Central memory CD8-positive, alpha-beta T cell (primary cell): ENCODE data around the gene FPR3.

ENCODE experiments used
- ATAC-seq: fragments of 150-1000 bp; cut with Tn5 transposase; replicated peaks from 2 replicates; pipeline ENCODE4 v1.10.0; 2022; ENCODE audit warnings: mild to moderate bottlenecking, moderate FRiP score, moderate number of reproducible peaks; ENCODE audit not compliant: poor library complexity, severe bottlenecking; ENCODE audit errors: extremely low read depth
- DNase-seq, 2 donors: peaks; one replicate each; pipeline ENCODE4 v3.0.0; 2021; ENCODE audit warnings: low spot score in 2 of 2
- H3K27ac Mint-ChIP-seq: one replicate; pipeline ENCODE4 v1.8.0; 2022; ENCODE audit warnings: low read depth, mild to moderate bottlenecking, moderate library complexity, mixed read lengths
- H3K27me3 Mint-ChIP-seq: one replicate; pipeline ENCODE4 v1.8.0; 2022; ENCODE audit warnings: mixed read lengths
- H3K36me3 Mint-ChIP-seq: one replicate; pipeline ENCODE4 v1.8.0; 2022; ENCODE audit warnings: mild to moderate bottlenecking, moderate library complexity, mixed read lengths; ENCODE audit not compliant: insufficient read depth
- H3K4me1 Mint-ChIP-seq: one replicate; pipeline ENCODE4 v1.8.0; 2022; ENCODE audit warnings: mixed read lengths
- H3K4me3 Mint-ChIP-seq: one replicate; pipeline ENCODE4 v1.8.0; 2022; ENCODE audit warnings: mild to moderate bottlenecking, moderate library complexity, mixed read lengths
- H3K9me3 Mint-ChIP-seq: one replicate; pipeline ENCODE4 v1.8.0; 2022; ENCODE audit warnings: mixed read lengths

FPR3 gene

GRCh38 chr19:51786646-51787494 lies 8.1 kb upstream of the FPR3 start:
- DNase-seq: no peak
- no peaks in the 10 kb centered on the region for H3K9me3 Mint-ChIP-seq
- no peak for ATAC-seq
- H3K4me1 Mint-ChIP-seq: no peaks in the 10 kb centered on the region
- H3K27me3 Mint-ChIP-seq: no peaks in the 10 kb centered on the region
- H3K4me3 Mint-ChIP-seq: no peak overlapping the region
- no peak overlapping the region for H3K27ac Mint-ChIP-seq
- H3K36me3 Mint-ChIP-seq: no peaks in the 10 kb centered on the region

DNA sequence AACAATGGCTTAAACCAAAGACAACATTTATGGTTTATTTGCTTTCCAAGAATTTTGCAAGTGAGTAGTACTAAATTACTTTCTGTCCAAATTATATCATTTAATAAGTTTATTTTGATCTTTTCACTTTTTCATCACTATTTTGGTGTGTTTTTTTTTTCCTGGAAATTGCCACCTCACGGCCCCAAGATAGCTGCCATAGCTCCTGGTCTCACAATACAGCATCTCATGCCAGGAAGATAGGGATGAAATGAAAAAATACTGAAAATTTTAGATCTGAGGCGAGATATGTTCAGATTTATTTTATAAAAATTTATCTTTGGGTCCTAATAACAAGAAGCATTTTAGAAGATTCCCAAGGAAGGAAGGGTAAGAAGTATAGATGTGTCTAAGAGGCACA lies 6.9 kb upstream of the FPR3 start:
- H3K9me3 Mint-ChIP-seq: no peaks in the 10 kb centered on the region
- ATAC-seq (no peak), DNase-seq (no peak)
- no peaks in the 10 kb centered on the region for H3K4me1 Mint-ChIP-seq
- H3K27me3 Mint-ChIP-seq: no peaks in the 10 kb centered on the region
- H3K4me3 Mint-ChIP-seq: no peak overlapping the region
- H3K36me3 Mint-ChIP-seq: no peaks in the 10 kb centered on the region
- H3K27ac Mint-ChIP-seq: no peak overlapping the region

DNA sequence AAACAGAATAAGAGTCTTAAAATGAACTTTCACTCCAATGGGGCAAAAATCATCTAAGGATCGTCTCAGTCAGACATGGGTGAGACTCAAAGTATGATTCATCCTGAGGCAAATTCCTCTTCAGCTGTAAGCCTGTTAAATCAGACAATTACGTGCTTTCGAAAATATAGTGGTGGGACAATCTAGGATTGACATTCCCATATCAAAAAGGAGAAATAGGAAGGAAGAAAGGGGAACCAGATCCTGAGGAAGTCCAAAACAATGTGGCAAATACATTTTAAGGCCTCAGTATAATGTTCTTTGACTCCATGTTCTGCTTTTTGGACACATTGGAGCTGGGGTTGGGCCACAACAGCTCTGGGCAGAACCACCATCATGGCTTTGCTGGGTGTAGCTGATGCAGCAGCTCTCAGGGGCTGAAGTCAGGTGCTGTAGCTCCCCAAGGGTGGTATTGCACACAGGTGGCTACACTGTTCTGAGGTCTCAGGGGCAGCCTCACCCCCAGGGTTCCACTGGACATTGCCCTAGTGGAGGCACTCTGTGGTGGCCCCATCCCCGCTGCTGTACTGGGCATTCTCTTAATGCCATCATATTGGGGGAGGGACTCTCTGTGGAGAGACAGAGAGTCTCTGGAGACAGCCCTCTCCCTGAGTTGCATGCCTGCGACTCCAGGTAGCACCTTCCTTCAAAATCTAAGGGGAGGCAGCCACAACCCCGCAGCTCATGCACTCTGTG lies 5.7 kb upstream of the FPR3 start:
- Mint-ChIP-seq H3K27me3 (no peaks in the 10 kb centered on the region), H3K27ac (no peak overlapping the region), H3K9me3 (no peaks in the 10 kb centered on the region), H3K36me3 (no peaks in the 10 kb centered on the region), H3K4me3 (no peak overlapping the region), H3K4me1 (no peaks in the 10 kb centered on the region)
- ATAC-seq (no peak), DNase-seq (no peak)

GRCh38 chr19:51792932-51793331 lies 2.0 kb upstream of the FPR3 start:
- H3K4me3 Mint-ChIP-seq: no peak overlapping the region
- H3K27me3 Mint-ChIP-seq: peaks cover 19% of the 10 kb centered on the region
- ATAC-seq (no peak), DNase-seq (no peak)
- H3K36me3 Mint-ChIP-seq: peaks cover 2% of the 10 kb centered on the region
- H3K27ac Mint-ChIP-seq: no peak overlapping the region
- no peaks in the 10 kb centered on the region for H3K4me1 Mint-ChIP-seq
- peaks cover 16% of the 10 kb centered on the region for H3K9me3 Mint-ChIP-seq

DNA sequence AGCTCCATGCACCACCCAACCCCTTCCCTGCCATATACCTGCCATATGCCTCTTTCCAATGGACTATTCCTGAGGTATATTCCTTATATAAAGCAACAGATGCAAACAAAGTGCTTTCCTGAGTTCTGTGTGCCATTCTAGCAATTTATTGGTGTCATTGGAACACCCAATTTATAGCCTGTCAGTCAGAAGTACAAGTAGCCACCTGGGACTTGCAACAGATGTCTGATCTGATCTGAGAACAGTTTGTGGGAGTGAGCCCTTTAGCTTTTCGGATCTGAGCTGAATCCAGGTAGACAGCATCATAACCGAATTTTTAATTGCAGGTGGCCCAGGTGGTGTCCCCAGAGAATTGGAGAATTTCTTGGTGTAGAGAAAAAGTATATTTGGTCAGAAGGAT lies 963 bp upstream of the FPR3 start:
- Mint-ChIP-seq H3K9me3 (peaks cover 21% of the 10 kb centered on the region), H3K27ac (no peak overlapping the region)

GRCh38 chr19:51796195-51796679 lies 1.3 kb downstream of the FPR3 start:
- Mint-ChIP-seq H3K4me3 (no peak overlapping the region), H3K36me3 (peaks cover 2% of the 10 kb centered on the region), H3K4me1 (no peaks in the 10 kb centered on the region), H3K9me3 (peaks cover 30% of the 10 kb centered on the region), H3K27me3 (peaks cover 33% of the 10 kb centered on the region), H3K27ac (no peak overlapping the region)
- ATAC-seq (no peak), DNase-seq (no peak)

More for the DNA sequence above, 963 bp upstream of the FPR3 start:
- Mint-ChIP-seq H3K4me3 (no peak overlapping the region), H3K36me3 (peaks cover 2% of the 10 kb centered on the region), H3K4me1 (no peaks in the 10 kb centered on the region), H3K27me3 (peaks cover 19% of the 10 kb centered on the region)
- no peak for ATAC-seq
- no peak for DNase-seq

DNA sequence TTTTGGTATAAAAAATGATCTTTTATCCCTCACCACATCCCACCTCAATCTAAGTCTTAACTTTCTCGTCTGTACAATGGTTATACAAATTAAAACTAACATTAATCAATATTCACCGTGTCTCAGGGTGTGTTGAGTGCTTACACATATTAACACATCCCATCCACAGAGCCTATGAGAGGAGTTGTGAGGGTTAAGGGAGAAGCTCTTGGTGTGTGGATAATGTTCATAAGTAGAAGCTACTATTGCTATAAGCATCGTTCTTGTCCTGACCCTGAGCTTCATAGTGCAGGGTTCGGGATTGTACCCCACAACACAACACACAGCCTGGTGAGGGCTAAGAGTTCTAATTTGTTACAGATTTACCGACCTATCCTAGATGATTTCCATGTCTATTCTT lies 2.5 kb downstream of the FPR3 start:
- no peak for ATAC-seq
- Mint-ChIP-seq H3K27ac (no peak overlapping the region), H3K9me3 (peaks cover 30% of the 10 kb centered on the region), H3K36me3 (peaks cover 2% of the 10 kb centered on the region), H3K4me3 (no peak overlapping the region), H3K4me1 (no peaks in the 10 kb centered on the region), H3K27me3 (peaks cover 33% of the 10 kb centered on the region)
- DNase-seq: no peak

DNA sequence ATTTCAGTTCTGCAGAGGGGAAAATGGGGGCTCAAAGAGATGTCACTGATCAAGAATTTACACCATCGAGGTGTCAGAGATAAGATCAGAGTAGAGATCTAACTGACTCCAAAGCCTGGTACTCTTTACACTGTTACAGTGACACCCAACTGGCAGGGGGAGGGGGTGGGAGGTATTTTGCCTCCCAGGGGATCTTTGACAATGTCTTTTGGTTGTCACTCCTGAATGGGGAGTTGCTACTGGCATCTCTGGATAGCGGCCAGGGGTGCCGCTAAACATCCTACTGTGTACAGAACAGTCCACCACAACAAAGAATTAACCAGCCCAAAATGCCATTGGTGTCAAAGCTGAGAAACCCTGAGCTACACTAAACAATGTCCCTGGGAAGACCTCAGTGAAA lies 3.1 kb downstream of the FPR3 start:
- Mint-ChIP-seq H3K27me3 (peaks cover 33% of the 10 kb centered on the region), H3K9me3 (peaks cover 31% of the 10 kb centered on the region), H3K4me1 (no peaks in the 10 kb centered on the region), H3K4me3 (no peak overlapping the region), H3K36me3 (peaks cover 2% of the 10 kb centered on the region), H3K27ac (no peak overlapping the region)
- ATAC-seq: no peak
- DNase-seq: no peak

DNA sequence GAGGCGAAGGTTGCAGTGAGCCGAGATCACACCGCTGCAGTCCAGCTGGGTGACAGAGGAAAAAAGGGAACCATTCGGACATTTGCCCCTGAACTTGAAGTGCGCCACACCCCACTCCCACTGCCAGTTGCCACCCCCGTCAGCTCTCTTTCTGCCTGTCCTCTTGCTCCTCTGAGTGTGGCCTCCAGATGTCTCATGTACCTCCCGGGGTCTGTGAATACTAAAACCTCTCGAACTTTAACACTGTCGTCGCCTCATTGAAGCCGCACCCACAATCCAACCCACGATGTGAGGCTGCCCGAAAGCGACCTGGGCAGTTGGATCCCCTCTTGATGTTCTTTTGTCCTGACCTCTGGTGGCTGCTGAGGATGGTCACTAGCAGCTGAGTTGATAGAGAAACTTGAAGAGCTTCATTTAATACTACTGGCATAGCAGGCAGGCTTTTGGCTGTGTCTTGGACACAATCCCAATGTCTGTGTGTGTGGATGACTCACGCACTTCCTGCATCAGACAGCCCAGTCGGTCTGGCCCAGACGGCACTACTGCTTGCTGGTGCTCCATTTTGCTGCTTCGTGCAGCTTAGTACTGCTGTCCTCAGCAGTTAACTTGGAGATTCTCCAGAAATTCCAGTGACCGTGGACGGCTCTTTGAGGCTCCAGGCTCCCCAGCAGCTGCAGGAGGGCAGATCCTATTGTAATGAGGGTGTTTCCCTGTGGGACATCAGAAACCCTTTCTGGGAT lies 4.2 kb downstream of the FPR3 start:
- H3K27ac Mint-ChIP-seq: no peak overlapping the region
- no peaks in the 10 kb centered on the region for H3K4me1 Mint-ChIP-seq
- DNase-seq: no peak

DNA sequence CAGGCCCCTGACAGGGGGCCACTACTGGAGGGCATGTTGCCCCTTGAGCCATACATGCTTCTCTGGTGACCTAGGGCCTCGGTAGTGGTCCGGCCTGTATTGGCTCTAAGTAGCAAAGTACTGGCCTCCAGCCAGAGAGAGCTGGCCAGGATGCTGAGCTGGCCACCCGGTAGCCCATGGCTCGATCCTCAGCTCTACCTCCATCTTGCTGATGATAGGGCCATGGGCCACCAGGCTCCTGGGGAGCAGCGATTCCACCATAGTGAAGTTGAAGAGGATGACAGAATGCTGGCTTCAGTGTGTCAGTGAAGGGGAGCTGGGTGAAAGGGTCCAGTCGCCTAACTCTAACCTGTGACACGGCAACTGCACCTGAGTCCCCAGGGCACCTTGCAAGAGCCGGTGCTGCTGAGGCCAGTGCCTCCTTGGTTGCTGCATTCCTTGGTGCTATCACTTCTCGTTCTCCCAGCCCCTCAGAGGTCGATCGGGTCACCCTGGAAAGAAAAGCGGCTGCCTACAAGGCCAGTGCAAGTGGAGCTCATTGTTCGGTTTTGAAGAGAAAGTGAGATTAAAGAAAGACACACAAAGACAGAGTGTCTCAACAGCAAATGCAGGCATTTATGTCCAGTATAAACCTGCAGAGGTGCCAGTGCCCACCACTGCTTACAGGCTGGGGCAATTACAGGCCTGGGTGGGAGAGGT lies 5.0 kb downstream of the FPR3 start:
- DNase-seq: no peak
- Mint-ChIP-seq H3K27me3 (peaks cover 33% of the 10 kb centered on the region), H3K4me1 (no peaks in the 10 kb centered on the region), H3K36me3 (peaks cover 2% of the 10 kb centered on the region), H3K27ac (no peak overlapping the region), H3K4me3 (no peak overlapping the region), H3K9me3 (peaks cover 36% of the 10 kb centered on the region)
- no peak for ATAC-seq

More for the DNA sequence above, 4.2 kb downstream of the FPR3 start:
- peaks cover 2% of the 10 kb centered on the region for H3K36me3 Mint-ChIP-seq
- H3K27me3 Mint-ChIP-seq: peaks cover 33% of the 10 kb centered on the region
- H3K9me3 Mint-ChIP-seq: peaks cover 36% of the 10 kb centered on the region
- H3K4me3 Mint-ChIP-seq: no peak overlapping the region
- ATAC-seq: no peak

DNA sequence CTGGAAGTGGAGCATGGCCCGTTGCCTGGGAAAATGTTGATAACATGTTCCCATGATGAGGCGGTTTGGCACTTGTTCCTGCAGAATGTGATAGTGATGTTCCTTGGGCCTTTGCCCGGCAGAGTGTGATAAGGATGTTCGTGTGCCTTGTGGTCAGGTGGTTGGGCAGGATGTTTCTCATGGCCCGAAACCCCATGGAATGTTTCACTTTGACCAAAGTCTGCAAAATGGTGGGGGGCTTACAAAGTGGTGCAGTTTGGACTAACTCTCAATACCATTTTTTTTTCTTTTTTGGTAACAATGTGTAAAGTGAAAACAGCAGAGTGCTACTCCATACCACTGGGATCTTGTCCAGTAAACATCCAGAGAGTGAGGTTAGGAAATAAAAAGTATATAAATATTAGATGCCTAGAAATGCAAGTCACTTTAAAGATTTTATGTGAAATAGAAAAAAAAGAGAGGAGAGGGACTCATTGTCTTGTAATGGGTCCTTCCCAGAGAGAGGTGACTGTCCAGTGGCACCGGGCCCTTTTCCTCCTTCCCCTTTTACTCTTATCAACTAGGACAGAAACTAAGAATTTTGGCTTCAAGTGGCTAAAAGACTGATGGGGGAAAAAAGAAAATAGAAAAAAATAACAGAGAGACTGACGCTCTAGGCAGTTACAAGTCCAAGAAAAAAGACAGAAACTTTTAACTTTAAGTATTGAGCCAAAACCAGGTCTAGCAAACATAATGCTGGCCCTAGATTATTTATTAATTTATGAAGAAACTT lies 5.7 kb downstream of the FPR3 start:
- Mint-ChIP-seq H3K27me3 (peaks cover 31% of the 10 kb centered on the region), H3K27ac (no peak overlapping the region), H3K4me3 (no peak overlapping the region), H3K9me3 (peaks cover 35% of the 10 kb centered on the region), H3K36me3 (peaks cover 2% of the 10 kb centered on the region), H3K4me1 (no peaks in the 10 kb centered on the region)
- DNase-seq (no peak), ATAC-seq (no peak)
